Measurements from ENCODE around the gene C2CD3. TPM values are rescaled to one million over a fixed set of nuclear protein-coding genes. Genes with fewer than 3 reads are reported as not detected.
"Not testable (repeated sequence)": the region's sequence is repeated elsewhere in the genome, so short reads cannot be mapped to it uniquely, and the experiment has no call there.

Gene C2CD3
- total RNA-seq, 1 experiment from 2014 or later = 37.9 TPM

DNA sequence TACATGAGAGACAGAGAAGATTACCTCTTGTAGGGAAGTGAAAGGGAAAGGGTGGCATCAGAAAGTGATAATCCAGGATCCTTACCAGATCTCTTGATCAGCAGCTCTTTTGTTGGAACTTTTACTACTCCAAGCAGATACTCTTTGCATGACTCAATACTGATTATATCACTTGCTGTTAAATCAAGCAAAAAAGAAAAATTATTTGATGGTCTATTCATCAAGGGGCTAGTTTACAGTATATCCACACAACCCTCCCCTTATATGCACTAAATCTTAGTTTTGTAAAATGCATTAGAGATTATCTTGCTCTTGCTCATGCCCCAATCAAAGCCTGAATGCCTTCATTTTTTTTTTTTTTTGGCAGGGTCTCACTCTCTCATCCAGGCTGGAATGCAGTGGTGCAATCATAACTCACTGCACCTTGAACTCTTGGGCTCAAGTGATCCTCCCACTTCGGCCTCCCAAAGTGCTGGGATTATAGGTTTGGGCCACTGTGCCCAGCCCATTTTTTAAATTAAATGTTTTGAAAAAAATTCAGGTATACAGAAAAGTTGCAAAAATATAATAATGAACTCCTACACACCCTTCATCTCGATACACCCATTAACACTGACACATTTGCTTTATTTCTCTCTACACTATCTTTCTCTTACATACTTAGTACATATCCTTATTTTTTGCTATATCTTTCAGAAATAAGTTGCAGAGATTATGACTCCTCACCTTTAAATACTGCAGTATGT lies 85.8 kb downstream of the C2CD3 start:
- Histone ChIP-seq H3K36me3 (ENCODE audit: insufficient read depth, low read length) (peaks cover 51% of the 10 kb centered on the region), H3K9me2 (replicated peaks; ENCODE audit: insufficient read depth, low read length) (no peaks in the 10 kb centered on the region), H3K79me2 (ENCODE audit: low read length) (no peaks in the 10 kb centered on the region), H2AFZ (ENCODE audit: low read length) (no peak overlapping the region), H4K20me1 (ENCODE audit: insufficient read depth, low read depth, low read length) (no peaks in the 10 kb centered on the region), H3K4me1 (ENCODE audit: low read length) (peaks cover 7% of the 10 kb centered on the region), H3K4me2 (ENCODE audit: low read depth, low read length, poor library complexity, severe bottlenecking) (no peak overlapping the region), H3K4me3 (ENCODE audit: low read length) (no peak overlapping the region), H3K27me3 (ENCODE audit: low read length) (no peaks in the 10 kb centered on the region), H3K9ac (ENCODE audit: low read length) (no peak overlapping the region), H3K27ac (ENCODE audit: low read length) (no peak overlapping the region), H3K9me3 (ENCODE audit: low read length) (no peaks in the 10 kb centered on the region)
- DNase-seq = no peak

DNA sequence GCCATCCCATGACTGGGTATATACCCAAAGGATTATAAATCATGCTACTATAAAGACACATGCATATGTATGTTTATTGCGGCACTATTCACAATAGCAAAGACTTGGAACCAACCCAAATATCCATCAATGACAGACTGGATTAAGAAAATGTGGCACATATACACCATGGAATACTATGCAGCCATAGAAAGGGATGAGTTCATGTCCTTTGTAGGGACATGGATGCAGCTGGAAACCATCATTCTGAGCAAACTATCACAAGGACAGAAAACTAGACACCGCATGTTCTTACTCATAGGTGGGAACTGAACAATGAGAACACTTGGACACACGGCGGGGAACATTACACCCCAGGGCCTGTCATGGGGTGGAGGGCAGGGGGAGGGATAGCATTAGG lies 86.9 kb downstream of the C2CD3 start:
- not testable (repeated sequence) for H4K20me1 ChIP-seq (ENCODE audit: insufficient read depth, low read depth, low read length); H2AFZ ChIP-seq (ENCODE audit: low read length); H3K4me1 ChIP-seq (ENCODE audit: low read length); H3K9me3 ChIP-seq (ENCODE audit: low read length); H3K27me3 ChIP-seq (ENCODE audit: low read length); H3K9ac ChIP-seq (ENCODE audit: low read length); H3K4me2 ChIP-seq (ENCODE audit: low read depth, low read length, poor library complexity, severe bottlenecking); DNase-seq; H3K4me3 ChIP-seq (ENCODE audit: low read length); H3K27ac ChIP-seq (ENCODE audit: low read length); H3K79me2 ChIP-seq (ENCODE audit: low read length); H3K9me2 ChIP-seq (replicated peaks; ENCODE audit: insufficient read depth, low read length)
- H3K36me3 ChIP-seq (ENCODE audit: insufficient read depth, low read length) = peaks cover 41% of the 10 kb centered on the region

DNA sequence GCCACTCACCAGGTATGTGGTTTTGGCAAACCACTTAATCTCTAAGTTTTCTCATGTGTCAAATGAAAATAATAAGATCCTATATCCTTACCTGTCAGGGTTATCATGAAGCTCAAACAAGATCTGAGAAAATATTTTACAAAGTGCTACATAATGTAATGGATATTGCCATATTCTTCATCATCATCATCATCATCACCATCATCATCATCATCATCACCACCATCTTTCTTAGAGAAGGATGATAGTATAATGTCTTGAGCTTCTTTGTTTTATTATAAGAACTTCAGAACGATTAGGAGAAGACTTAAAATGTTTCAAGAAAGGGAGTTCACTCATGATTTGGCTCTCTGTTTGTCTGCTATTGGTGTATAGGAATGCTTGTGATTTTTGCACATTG lies 89.4 kb downstream of the C2CD3 start:
- Histone ChIP-seq H3K27ac (ENCODE audit: low read length) (no peak overlapping the region), H3K27me3 (ENCODE audit: low read length) (no peaks in the 10 kb centered on the region), H3K9me2 (replicated peaks; ENCODE audit: insufficient read depth, low read length) (no peaks in the 10 kb centered on the region), H3K4me2 (ENCODE audit: low read depth, low read length, poor library complexity, severe bottlenecking) (no peak overlapping the region), H2AFZ (ENCODE audit: low read length) (no peak overlapping the region), H3K79me2 (ENCODE audit: low read length) (peaks cover 5% of the 10 kb centered on the region; the same call in 1 of the 2 replicates), H4K20me1 (ENCODE audit: insufficient read depth, low read depth, low read length) (no peaks in the 10 kb centered on the region), H3K9me3 (ENCODE audit: low read length) (no peaks in the 10 kb centered on the region), H3K36me3 (ENCODE audit: insufficient read depth, low read length) (peaks cover 25% of the 10 kb centered on the region), H3K9ac (ENCODE audit: low read length) (no peak overlapping the region), H3K4me3 (ENCODE audit: low read length) (no peak overlapping the region), H3K4me1 (ENCODE audit: low read length) (peaks cover 4% of the 10 kb centered on the region)
- DNase-seq = no peak

DNA sequence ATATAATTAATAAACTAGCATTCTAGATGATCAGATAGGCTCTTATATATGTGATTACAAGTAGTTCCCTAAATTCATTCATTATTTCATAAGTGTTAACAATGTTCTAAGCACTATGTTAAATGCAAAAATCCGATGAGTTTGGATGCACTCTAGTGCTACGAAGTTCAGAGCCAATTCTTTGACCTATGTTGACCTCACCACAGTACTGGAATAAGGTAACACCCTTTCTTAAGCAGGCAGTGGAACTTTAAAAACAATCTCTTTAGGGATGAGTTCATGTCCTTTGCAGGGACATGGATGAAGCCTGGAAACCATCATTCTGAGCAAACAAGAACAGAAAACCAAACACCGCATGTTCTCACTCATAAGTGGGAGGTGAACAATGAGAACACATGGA lies 93.6 kb downstream of the C2CD3 start:
- Histone ChIP-seq H3K4me2 (ENCODE audit: low read depth, low read length, poor library complexity, severe bottlenecking) (no peak overlapping the region), H3K4me1 (ENCODE audit: low read length) (0 out of 2 replicates have a peak, but pooled peaks cover 4% of the 10 kb centered on the region), H3K9me3 (ENCODE audit: low read length) (no peaks in the 10 kb centered on the region), H3K9me2 (replicated peaks; ENCODE audit: insufficient read depth, low read length) (no peaks in the 10 kb centered on the region), H3K79me2 (ENCODE audit: low read length) (peaks cover 14% of the 10 kb centered on the region), H3K4me3 (ENCODE audit: low read length) (no peak overlapping the region), H2AFZ (ENCODE audit: low read length) (no peak overlapping the region), H4K20me1 (ENCODE audit: insufficient read depth, low read depth, low read length) (no peaks in the 10 kb centered on the region), H3K9ac (ENCODE audit: low read length) (no peak overlapping the region), H3K36me3 (ENCODE audit: insufficient read depth, low read length) (peaks cover 32% of the 10 kb centered on the region), H3K27me3 (ENCODE audit: low read length) (no peaks in the 10 kb centered on the region), H3K27ac (ENCODE audit: low read length) (no peak overlapping the region)
- no peak for DNase-seq

DNA sequence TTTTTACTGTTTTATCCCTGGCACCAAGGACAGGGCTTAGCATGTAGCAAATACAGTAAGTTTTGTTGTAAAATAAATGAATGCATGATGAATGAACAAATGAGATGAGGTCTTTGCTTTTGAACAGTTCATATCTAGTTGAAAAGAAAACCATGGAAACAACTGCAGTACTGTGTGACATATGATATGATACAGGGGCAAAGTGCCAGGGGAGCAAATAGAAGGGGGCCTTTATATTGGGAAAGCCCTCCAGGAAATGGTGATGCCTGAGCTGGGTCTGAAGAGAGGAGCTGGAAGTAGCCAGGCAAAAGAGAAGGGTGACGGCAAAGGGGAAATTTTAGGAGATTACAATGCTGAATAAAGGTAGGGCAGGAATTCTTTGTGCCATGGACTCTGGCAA lies 98.1 kb downstream of the C2CD3 start:
- no peak for DNase-seq
- no peak overlapping the region for H3K4me3 ChIP-seq (ENCODE audit: low read length)
- H3K9ac ChIP-seq (ENCODE audit: low read length) = no peak overlapping the region
- H2AFZ ChIP-seq (ENCODE audit: low read length) = no peak overlapping the region
- peaks cover 14% of the 10 kb centered on the region for H3K79me2 ChIP-seq (ENCODE audit: low read length)
- H3K4me1 ChIP-seq (ENCODE audit: low read length) = 0 out of 2 replicates have a peak, but pooled peaks cover 4% of the 10 kb centered on the region
- H3K27ac ChIP-seq (ENCODE audit: low read length) = no peak overlapping the region
- no peak overlapping the region for H3K4me2 ChIP-seq (ENCODE audit: low read depth, low read length, poor library complexity, severe bottlenecking)
- H3K9me2 ChIP-seq (replicated peaks; ENCODE audit: insufficient read depth, low read length) = no peaks in the 10 kb centered on the region
- H3K9me3 ChIP-seq (ENCODE audit: low read length) = no peaks in the 10 kb centered on the region
- H4K20me1 ChIP-seq (ENCODE audit: insufficient read depth, low read depth, low read length) = no peaks in the 10 kb centered on the region
- H3K27me3 ChIP-seq (ENCODE audit: low read length) = no peaks in the 10 kb centered on the region
- H3K36me3 ChIP-seq (ENCODE audit: insufficient read depth, low read length) = peaks cover 38% of the 10 kb centered on the region

DNA sequence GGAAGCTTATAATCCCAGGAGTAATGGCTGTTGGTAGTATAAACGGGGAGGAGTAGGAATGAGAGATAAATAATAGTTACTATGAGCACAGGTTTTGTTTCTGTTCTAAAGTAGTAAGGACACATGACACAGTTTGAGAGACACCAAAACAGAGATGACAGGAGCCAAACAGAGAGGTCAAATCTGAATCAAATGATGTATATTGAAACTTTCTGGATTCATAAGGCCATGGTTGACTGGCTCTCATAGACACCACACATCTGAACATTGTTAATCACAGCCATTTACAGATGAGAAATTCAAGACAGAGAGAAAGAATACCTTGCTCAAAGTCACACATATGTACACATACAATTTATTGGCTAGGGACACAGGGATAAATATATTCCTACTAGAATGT lies 98.5 kb downstream of the C2CD3 start:
- no peak for DNase-seq
- no peaks in the 10 kb centered on the region for H3K27me3 ChIP-seq (ENCODE audit: low read length)
- no peaks in the 10 kb centered on the region for H3K9me2 ChIP-seq (replicated peaks; ENCODE audit: insufficient read depth, low read length)
- no peak overlapping the region for H2AFZ ChIP-seq (ENCODE audit: low read length)
- H4K20me1 ChIP-seq (ENCODE audit: insufficient read depth, low read depth, low read length) = no peaks in the 10 kb centered on the region
- H3K4me2 ChIP-seq (ENCODE audit: low read depth, low read length, poor library complexity, severe bottlenecking) = no peak overlapping the region
- no peaks in the 10 kb centered on the region for H3K9me3 ChIP-seq (ENCODE audit: low read length)
- H3K9ac ChIP-seq (ENCODE audit: low read length) = no peak overlapping the region
- H3K36me3 ChIP-seq (ENCODE audit: insufficient read depth, low read length) = peaks cover 38% of the 10 kb centered on the region
- H3K79me2 ChIP-seq (ENCODE audit: low read length) = peaks cover 14% of the 10 kb centered on the region
- no peak overlapping the region for H3K4me3 ChIP-seq (ENCODE audit: low read length)
- no peak overlapping the region for H3K27ac ChIP-seq (ENCODE audit: low read length)
- H3K4me1 ChIP-seq (ENCODE audit: low read length) = 0 out of 2 replicates have a peak, but pooled peaks cover 4% of the 10 kb centered on the region

DNA sequence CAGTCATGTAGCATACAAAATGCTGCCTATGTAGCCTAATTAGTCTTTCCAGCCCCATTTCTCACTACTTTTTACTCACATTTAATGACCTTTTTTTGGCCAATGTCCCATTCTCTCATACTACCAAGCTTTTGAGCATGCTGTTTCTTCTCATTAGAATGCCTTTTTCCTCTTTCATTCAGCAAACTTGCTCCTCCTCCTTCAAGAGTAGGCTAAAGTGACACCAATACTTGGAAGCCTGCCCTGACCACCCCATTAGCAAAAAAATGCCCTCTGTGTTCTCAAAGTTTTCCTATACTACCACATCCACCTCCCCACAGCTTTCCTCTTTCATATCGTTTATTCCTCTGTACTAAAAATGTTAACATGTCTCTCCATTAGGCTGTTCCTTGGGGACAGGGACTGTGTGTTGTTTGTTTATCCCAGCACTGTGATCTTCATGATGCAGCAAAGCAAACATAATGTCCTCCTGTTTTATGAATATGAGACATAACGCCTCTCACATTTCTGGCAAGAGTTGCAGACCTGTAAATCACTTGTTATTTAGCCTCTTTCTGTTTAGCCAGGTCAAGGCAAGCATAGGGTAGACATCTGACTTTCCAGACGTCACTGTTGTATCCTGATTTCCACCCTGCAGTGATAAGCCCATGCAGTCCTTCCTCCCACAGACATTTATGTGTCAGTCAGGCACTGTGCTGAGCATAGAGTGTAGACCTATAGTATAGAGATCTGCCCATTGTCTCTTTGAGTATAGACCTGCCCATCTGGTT lies 99.9 kb downstream of the C2CD3 start:
- no peaks in the 10 kb centered on the region for H3K9me2 ChIP-seq (replicated peaks; ENCODE audit: insufficient read depth, low read length)
- no peaks in the 10 kb centered on the region for H4K20me1 ChIP-seq (ENCODE audit: insufficient read depth, low read depth, low read length)
- H3K36me3 ChIP-seq (ENCODE audit: insufficient read depth, low read length) = peaks cover 38% of the 10 kb centered on the region
- H2AFZ ChIP-seq (ENCODE audit: low read length) = no peak overlapping the region
- no peak overlapping the region for H3K4me2 ChIP-seq (ENCODE audit: low read depth, low read length, poor library complexity, severe bottlenecking)
- H3K4me3 ChIP-seq (ENCODE audit: low read length) = no peak overlapping the region
- no peak overlapping the region for H3K27ac ChIP-seq (ENCODE audit: low read length)
- H3K9me3 ChIP-seq (ENCODE audit: low read length) = no peaks in the 10 kb centered on the region
- H3K9ac ChIP-seq (ENCODE audit: low read length) = no peak overlapping the region
- peaks cover 6% of the 10 kb centered on the region; the same call in 1 of the 2 replicates for H3K79me2 ChIP-seq (ENCODE audit: low read length)
- 0 out of 2 replicates have a peak, but pooled peaks cover 4% of the 10 kb centered on the region for H3K4me1 ChIP-seq (ENCODE audit: low read length)
- H3K27me3 ChIP-seq (ENCODE audit: low read length) = no peaks in the 10 kb centered on the region
- no peak for DNase-seq

DNA sequence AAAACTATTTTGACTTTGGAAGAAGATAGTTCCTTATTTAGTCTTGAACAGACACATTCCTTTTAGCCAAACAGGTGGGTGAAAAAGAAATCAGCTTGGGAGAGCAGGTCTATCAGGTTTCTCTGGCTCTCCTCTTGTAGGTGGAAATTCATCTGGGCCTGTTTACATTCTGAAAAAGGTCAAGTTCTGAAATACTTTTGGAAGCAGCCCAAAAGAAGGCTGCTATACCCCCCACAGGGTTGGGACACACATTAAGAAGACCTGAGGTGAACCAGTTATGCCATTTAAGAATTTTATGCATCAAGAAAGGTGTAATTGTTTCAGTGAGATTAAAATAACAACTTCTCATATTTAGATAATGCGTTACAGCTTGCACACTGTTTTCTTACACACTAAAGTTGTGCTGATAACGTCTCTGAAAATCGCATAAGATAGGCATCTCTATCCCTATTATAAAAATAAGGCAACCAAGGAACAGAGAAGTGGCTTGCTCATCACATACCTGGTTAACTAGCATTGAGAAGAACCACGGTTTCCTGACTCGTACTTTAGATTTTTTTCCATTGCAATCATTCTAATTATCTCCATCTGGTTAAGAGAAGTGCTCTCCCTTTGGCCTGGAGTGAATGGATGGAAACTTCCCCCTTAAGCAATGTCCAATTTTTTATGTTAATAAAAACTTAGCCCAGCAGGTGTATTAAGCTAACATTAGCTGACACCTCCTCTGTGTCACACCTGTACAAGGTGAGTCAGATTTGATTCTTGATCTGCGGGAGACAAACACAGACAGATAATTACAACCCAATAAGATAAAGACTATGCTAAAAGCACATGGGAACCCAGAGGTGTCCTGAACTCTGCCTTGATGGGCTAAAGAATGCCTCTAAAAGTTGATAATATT lies 101.4 kb downstream of the C2CD3 start:
- Histone ChIP-seq H3K9ac (ENCODE audit: low read length) (no peak overlapping the region), H3K4me3 (ENCODE audit: low read length) (no peak overlapping the region), H3K4me1 (ENCODE audit: low read length) (no peaks in the 10 kb centered on the region), H3K9me3 (ENCODE audit: low read length) (no peaks in the 10 kb centered on the region), H2AFZ (ENCODE audit: low read length) (no peak overlapping the region), H3K4me2 (ENCODE audit: low read depth, low read length, poor library complexity, severe bottlenecking) (no peak overlapping the region), H3K79me2 (ENCODE audit: low read length) (no peaks in the 10 kb centered on the region), H3K27ac (ENCODE audit: low read length) (no peak overlapping the region), H3K9me2 (replicated peaks; ENCODE audit: insufficient read depth, low read length) (no peaks in the 10 kb centered on the region), H3K36me3 (ENCODE audit: insufficient read depth, low read length) (peaks cover 32% of the 10 kb centered on the region), H4K20me1 (ENCODE audit: insufficient read depth, low read depth, low read length) (no peaks in the 10 kb centered on the region), H3K27me3 (ENCODE audit: low read length) (no peaks in the 10 kb centered on the region)
- no peak for DNase-seq

All from Karpas-422 (cell line).